IPS DF 6.9 (cell line): ENCODE results near the gene GATM.

Source experiments
- DNase-seq: peaks from one replicate; pipeline ENCODE4 v3.0.0-alpha.2; 2013; ENCODE audit warnings: low read depth, low spot score
- H3K27ac ChIP-seq: one replicate; pipeline ENCODE4 v1.5.1; 2013; ENCODE audit warnings: low read length, control low read depth
- H3K27me3 ChIP-seq: 2 replicates; pipeline ENCODE4 v1.6.1; 2013; ENCODE audit warnings: mild to moderate bottlenecking, low read length; ENCODE audit not compliant: control insufficient read depth, insufficient read depth
- H3K36me3 ChIP-seq: 2 replicates; pipeline ENCODE4 v1.6.1; 2013; ENCODE audit warnings: low read length; ENCODE audit not compliant: control insufficient read depth, insufficient read depth
- H3K4me1 ChIP-seq: 2 replicates; pipeline ENCODE4 v1.6.1; 2013; ENCODE audit warnings: low read length; ENCODE audit not compliant: control insufficient read depth, insufficient read depth
- H3K4me3 ChIP-seq: 2 replicates; pipeline ENCODE4 v1.5.1; 2013; ENCODE audit warnings: mild to moderate bottlenecking, low read length
- H3K9me3 ChIP-seq: 2 replicates; pipeline ENCODE4 v1.6.1; 2013; ENCODE audit warnings: low read length, inconsistent platforms; ENCODE audit not compliant: control insufficient read depth, insufficient read depth
- WGBS: extraction: QIAGEN DNeasy Blood & Tissue Kit; methylation state at CpG from one replicate; pipeline ENCODE4 v1.1.7; 2013; ENCODE audit warnings: mixed read lengths, missing lambda C conversion rate; ENCODE audit not compliant: insufficient read length, insufficient coverage; 5-methylcytosine and 5-hydroxymethylcytosine counted together

The GATM gene

DNA sequence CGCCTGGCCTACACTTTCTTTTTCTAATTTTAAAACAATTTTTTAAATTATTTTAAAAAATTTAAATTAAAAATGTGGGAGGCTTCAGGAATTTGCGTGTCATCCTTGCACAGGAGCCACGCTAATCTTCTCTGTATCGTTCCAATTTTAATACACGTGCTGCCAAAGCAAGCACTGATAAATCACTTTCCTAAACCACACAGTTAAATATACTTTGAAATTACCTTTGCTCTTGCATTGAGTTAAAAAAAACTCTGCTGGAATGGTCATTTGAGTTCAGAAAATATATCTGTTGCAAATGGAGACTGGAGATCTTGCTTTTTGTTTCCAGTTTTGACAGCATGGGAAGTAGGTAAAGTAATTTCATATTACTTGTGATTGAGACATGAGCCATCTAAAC, 23.6 kb downstream of the GATM start:
- no peak overlapping the region for H3K27ac ChIP-seq
- H3K9me3 ChIP-seq = no peaks in the 10 kb centered on the region
- no peak overlapping the region for H3K4me3 ChIP-seq
- no peaks in the 10 kb centered on the region for H3K4me1 ChIP-seq
- no peaks in the 10 kb centered on the region for H3K36me3 ChIP-seq
- no CpG with 5 or more reads among the region's 5 CpGs for WGBS
- H3K27me3 ChIP-seq = no peaks in the 10 kb centered on the region
- no peak for DNase-seq

DNA sequence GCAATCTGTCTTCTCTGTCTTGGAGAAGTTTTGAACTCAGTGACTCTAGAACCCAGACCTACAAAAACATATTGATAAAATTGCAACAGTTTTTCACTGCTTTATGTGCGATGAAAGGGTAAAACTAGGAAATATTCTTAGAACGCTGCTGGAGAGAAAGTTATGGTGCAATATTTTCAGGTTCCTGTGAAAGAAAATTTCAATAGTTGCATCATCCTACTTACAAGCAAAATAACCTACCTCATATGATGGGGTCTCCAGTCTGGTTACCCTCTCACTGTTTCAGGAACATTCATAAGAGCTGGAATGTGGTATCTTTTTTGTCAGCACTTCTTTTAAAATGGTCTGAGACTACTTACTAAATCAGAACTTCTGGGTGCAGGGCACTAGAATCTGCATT, 27.1 kb downstream of the GATM start:
- no peak overlapping the region for H3K4me3 ChIP-seq
- H3K27ac ChIP-seq = no peak overlapping the region
- no peak for DNase-seq
- H3K4me1 ChIP-seq = no peaks in the 10 kb centered on the region
- H3K27me3 ChIP-seq = no peaks in the 10 kb centered on the region
- WGBS = no CpG with 5 or more reads among the region's 2 CpGs
- H3K9me3 ChIP-seq = no peaks in the 10 kb centered on the region
- H3K36me3 ChIP-seq = no peaks in the 10 kb centered on the region

DNA sequence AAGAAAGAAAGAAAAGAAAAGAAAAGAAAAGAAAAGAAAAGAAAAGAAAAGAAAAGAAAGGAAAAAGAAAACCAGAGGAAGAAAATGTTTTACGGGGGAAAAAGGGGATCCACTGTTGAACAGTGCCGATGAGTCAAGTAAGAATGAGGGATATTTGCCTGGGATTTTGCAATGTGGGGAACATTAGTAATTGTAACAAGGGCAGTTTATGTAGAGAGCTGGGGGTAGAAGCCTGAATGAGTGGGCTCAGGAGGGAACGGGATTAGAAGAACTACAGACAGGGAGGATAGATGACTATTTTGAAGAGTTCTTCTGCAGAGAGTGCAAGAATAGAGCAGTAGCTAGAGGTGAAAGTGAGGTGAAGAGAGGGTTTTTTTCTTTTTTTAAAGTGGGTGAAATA, 28.7 kb downstream of the GATM start:
- Histone ChIP-seq H3K27ac (no peak overlapping the region), H3K4me3 (no peak overlapping the region), H3K4me1 (no peaks in the 10 kb centered on the region), H3K36me3 (no peaks in the 10 kb centered on the region), H3K27me3 (no peaks in the 10 kb centered on the region), H3K9me3 (no peaks in the 10 kb centered on the region)
- DNase-seq = no peak
- 100% methylated on average over 1 of the region's 3 CpGs for WGBS

DNA sequence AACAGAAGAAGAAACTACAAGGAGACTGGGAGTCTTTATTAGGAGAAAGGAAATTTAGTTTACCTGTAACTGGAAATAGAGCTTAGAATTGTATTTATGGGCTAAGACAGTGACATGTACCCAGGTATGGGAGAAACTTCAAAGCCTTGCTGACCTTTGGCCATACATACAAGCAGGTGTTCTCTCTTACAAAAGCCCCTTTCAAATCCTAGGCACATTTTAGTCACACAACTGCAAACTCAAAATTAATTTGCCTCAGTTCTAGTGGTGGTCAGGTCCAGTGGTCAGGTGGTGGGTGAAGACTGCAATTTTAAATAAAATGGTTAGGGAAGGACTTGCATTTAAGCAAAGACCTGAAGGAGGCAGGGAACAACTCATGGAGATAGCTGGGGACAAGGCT, 30.4 kb downstream of the GATM start:
- Histone ChIP-seq H3K4me3 (no peak overlapping the region), H3K36me3 (no peaks in the 10 kb centered on the region), H3K27ac (no peak overlapping the region), H3K9me3 (no peaks in the 10 kb centered on the region), H3K27me3 (no peaks in the 10 kb centered on the region), H3K4me1 (no peaks in the 10 kb centered on the region)
- no peak for DNase-seq

DNA sequence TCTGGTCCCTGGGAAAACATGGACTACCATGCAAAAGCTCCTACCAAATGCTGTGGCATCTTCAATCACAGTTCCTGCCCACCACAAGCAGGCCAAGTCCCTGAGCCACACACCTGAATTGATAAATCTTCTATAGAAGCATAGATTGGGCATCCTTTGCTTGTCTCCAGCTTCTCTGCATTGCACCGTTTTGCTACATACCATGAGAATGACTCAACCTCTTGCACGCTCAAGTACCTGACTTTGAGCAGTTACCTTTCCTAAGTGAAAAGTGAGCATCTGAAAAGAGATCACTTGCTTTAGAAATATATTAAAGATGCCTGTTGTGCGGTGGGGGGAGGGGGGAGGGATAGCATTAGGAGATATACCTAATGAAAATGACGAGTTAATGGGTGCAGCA, 31.3 kb downstream of the GATM start:
- H3K27ac ChIP-seq = no peak overlapping the region
- H3K4me1 ChIP-seq = no peaks in the 10 kb centered on the region
- H3K4me3 ChIP-seq = no peak overlapping the region
- H3K9me3 ChIP-seq = no peaks in the 10 kb centered on the region
- WGBS = no CpG with 5 or more reads among the region's 4 CpGs
- H3K27me3 ChIP-seq = no peaks in the 10 kb centered on the region
- no peak for DNase-seq
- no peaks in the 10 kb centered on the region for H3K36me3 ChIP-seq

DNA sequence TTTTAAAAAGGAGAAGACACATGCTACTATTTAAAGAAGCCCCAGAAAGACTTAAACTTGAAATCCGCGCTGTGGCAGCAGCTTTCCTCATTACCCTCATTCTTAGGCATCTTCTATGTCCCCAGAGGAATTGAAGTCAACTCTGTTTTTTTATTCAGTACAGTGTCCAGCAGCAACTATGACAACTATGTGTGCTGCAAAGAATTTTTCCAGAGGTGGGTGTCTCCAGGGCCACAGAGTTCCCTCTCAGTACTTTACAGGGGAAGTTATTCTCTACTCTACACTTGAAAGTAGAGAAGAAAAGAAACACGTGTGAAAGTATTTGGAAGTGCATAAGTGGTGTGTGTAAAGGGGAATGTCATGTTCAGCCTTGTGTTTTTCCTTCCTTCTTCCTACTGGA, 32.0 kb downstream of the GATM start:
- Histone ChIP-seq H3K9me3 (no peaks in the 10 kb centered on the region), H3K4me3 (no peak overlapping the region), H3K4me1 (no peaks in the 10 kb centered on the region), H3K27me3 (no peaks in the 10 kb centered on the region), H3K36me3 (no peaks in the 10 kb centered on the region), H3K27ac (no peak overlapping the region)
- DNase-seq = no peak
- no CpG with 5 or more reads among the region's 3 CpGs for WGBS

DNA sequence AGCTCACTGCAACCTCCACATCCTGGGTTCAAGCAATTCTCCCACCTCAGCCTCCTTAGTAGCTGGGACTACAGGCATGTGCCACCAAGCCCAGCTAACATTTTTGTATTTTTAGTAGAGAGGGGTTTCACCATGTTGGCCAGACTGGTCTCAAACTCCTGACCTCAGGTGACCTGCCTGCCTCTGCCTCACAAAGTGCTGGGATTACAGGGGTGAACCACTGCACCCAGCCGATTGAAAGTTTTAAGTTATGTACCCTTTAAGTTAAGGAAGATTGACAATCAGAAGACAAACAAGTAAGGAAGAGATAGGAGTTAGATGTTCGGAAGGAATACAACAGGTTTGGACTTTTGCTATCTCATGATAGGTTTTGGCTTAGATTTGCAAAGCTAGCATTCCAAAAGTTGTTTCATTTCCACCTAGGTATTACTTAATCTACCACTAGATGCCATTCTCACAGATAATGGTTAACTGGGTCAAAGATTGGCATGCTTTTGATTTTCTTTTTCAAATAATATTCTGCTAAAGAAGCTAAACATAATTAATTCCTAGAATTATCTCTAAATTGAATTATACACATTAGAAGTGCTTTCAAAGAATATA, 35.0 kb downstream of the GATM start:
- Histone ChIP-seq H3K27me3 (no peaks in the 10 kb centered on the region), H3K9me3 (no peaks in the 10 kb centered on the region), H3K36me3 (no peaks in the 10 kb centered on the region), H3K4me1 (no peaks in the 10 kb centered on the region), H3K27ac (no peak overlapping the region), H3K4me3 (no peak overlapping the region)
- no peak for DNase-seq
- WGBS = no CpG with 5 or more reads among the region's 2 CpGs

DNA sequence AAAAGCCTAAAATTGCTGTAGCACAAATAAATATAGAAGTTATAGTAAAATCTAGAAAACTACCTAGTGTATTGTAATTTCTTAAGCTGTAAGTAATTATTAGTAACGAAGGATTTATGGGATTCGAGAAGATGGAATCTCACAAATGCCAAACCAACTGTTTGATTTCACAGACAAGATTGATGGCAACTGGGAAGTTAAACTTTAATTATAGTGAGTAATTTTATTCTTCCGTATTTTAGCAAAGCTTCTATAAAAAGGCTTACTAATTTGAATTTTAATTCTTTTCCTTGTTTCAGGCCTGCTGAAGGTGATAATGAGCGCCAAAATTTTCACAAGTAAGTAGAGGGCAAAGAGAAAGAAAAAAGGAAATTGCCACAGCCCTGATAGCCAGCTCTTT, 36.6 kb downstream of the GATM start:
- Histone ChIP-seq H3K27ac (no peak overlapping the region), H3K9me3 (no peaks in the 10 kb centered on the region), H3K4me3 (no peak overlapping the region), H3K4me1 (no peaks in the 10 kb centered on the region), H3K27me3 (no peaks in the 10 kb centered on the region), H3K36me3 (no peaks in the 10 kb centered on the region)
- DNase-seq = no peak
- WGBS = no CpG with 5 or more reads among the region's 4 CpGs

DNA sequence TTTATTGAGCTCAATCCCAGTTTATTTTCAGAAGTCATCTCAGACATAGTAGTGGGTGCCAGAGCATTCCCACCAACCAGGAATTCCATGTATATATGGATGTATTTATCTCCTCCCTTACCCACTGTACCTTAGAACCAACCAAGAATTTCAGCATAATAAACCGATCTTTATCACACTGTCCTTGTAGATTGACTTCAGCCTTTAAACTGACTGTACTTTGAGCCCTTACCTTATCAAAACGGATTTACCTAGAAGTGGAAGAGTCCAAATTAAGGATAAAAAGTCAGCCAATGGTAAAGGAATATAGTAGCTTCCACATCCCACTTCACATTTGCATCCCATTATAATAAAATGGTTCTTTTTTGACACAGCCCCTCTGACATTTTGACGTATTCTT, 37.9 kb downstream of the GATM start:
- Histone ChIP-seq H3K9me3 (no peaks in the 10 kb centered on the region), H3K4me1 (no peaks in the 10 kb centered on the region), H3K4me3 (no peak overlapping the region), H3K36me3 (no peaks in the 10 kb centered on the region), H3K27me3 (no peaks in the 10 kb centered on the region), H3K27ac (no peak overlapping the region)
- no CpG with 5 or more reads among the region's 3 CpGs for WGBS
- no peak for DNase-seq

DNA sequence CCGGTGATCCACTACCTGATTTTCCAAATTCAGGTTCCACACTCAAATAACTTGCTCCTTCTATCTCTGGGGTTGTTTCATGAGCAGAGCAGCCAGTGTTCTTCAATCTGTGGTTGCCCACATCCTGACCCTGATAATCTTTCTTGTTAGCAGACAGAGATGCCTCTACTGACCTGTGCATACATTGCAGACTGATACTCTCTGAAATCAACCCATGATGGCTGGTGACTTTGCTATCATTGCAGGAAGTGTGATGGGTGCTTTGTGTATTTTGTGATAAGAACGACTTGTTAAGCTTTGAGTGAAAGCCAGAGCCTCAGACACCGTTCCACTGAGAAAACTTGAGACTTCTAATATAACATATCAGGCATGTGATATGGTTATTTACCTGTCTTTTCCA, 39.9 kb downstream of the GATM start:
- H3K9me3 ChIP-seq = no peaks in the 10 kb centered on the region
- no peak overlapping the region for H3K4me3 ChIP-seq
- H3K36me3 ChIP-seq = no peaks in the 10 kb centered on the region
- no peak for DNase-seq
- no CpG with 5 or more reads among the region's 3 CpGs for WGBS
- no peaks in the 10 kb centered on the region for H3K4me1 ChIP-seq
- H3K27me3 ChIP-seq = no peaks in the 10 kb centered on the region
- H3K27ac ChIP-seq = no peak overlapping the region

DNA sequence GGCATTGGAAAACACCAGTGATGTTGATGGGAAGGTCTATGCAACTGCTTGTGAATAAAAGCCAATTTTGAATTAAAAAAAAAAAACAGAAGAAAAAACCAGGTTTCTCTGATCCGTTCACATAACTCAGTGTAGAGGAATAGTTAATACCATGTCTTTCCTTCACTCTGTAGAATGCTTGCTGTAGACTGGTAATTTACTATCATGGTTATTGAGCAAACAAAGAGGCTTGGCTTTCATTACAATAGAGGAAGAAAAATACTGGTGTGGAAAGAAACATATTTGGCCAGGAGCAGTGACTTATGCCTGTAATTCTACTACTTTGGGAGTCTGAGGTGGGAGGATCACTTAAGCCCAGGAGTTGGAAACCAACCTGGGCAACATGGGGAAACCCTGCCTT, 41.1 kb downstream of the GATM start:
- WGBS = no CpG with 5 or more reads among the region's 1 CpG

More for the DNA sequence above, 41.1 kb downstream of the GATM start:
- Histone ChIP-seq H3K36me3 (no peaks in the 10 kb centered on the region), H3K4me1 (no peaks in the 10 kb centered on the region), H3K27me3 (no peaks in the 10 kb centered on the region), H3K27ac (no peak overlapping the region), H3K9me3 (no peaks in the 10 kb centered on the region), H3K4me3 (no peak overlapping the region)
- DNase-seq = no peak
